Measurements from ENCODE around the gene BANP. TPM values are rescaled to one million over a fixed set of nuclear protein-coding genes. Genes with fewer than 3 reads are reported as not detected.
"Not testable (repeated sequence)": the region's sequence is repeated elsewhere in the genome, so short reads cannot be mapped to it uniquely, and the experiment has no call there.

Gene BANP
- total RNA-seq, 1 experiment from 2014 or later, result 16.7 TPM

GRCh38 chr16:88045820-88046303, 94.6 kb downstream of the BANP start:
- in situ Hi-C loops (cut with HindIII; ENCODE audit: low pct_unique_long_range_greater_than_20kb, low sequenced_read_pairs), result no loop called here
- DNase-seq (ENCODE audit: low read depth), result no peak

- no peak for DNase-seq (ENCODE audit: low read depth)
These were observed 96.2 kb downstream of the BANP start for GRCh38 chr16:88047462-88047861.

GRCh38 chr16:88048985-88049384, 97.8 kb downstream of the BANP start:
- in situ Hi-C loops (cut with HindIII; ENCODE audit: low pct_unique_long_range_greater_than_20kb, low sequenced_read_pairs), result no loop called here

More at GRCh38 chr16:88047462-88047861, 96.2 kb downstream of the BANP start:
- in situ Hi-C loops (cut with HindIII; ENCODE audit: low pct_unique_long_range_greater_than_20kb, low sequenced_read_pairs), result no loop called here

GRCh38 chr16:88049561-88050545, 98.6 kb downstream of the BANP start:
- in situ Hi-C loops (cut with HindIII; ENCODE audit: low pct_unique_long_range_greater_than_20kb, low sequenced_read_pairs), result no loop called here

More at GRCh38 chr16:88048985-88049384, 97.8 kb downstream of the BANP start:
- DNase-seq (ENCODE audit: low read depth), result no peak

GRCh38 chr16:88050952-88051660, 99.9 kb downstream of the BANP start:
- no peak for DNase-seq (ENCODE audit: low read depth)
- in situ Hi-C loops (cut with HindIII; ENCODE audit: low pct_unique_long_range_greater_than_20kb, low sequenced_read_pairs), result no loop called here

More at GRCh38 chr16:88049561-88050545, 98.6 kb downstream of the BANP start:
- DNase-seq (ENCODE audit: low read depth), result no peak

GRCh38 chr16:88052661-88053060, 101.4 kb downstream of the BANP start:
- no peak for DNase-seq (ENCODE audit: low read depth)
- in situ Hi-C loops (cut with HindIII; ENCODE audit: low pct_unique_long_range_greater_than_20kb, low sequenced_read_pairs), result no loop called here

- in situ Hi-C loops (cut with HindIII; ENCODE audit: low pct_unique_long_range_greater_than_20kb, low sequenced_read_pairs); DNase-seq (ENCODE audit: low read depth): not testable (repeated sequence)
These were observed 102.2 kb downstream of the BANP start for GRCh38 chr16:88053479-88053878.

GRCh38 chr16:88055356-88055755, 104.1 kb downstream of the BANP start:
- in situ Hi-C loops (cut with HindIII; ENCODE audit: low pct_unique_long_range_greater_than_20kb, low sequenced_read_pairs), result no loop called here

GRCh38 chr16:88056212-88056611, 105.0 kb downstream of the BANP start:
- no peak for DNase-seq (ENCODE audit: low read depth)
- in situ Hi-C loops (cut with HindIII; ENCODE audit: low pct_unique_long_range_greater_than_20kb, low sequenced_read_pairs), result no loop called here

More at GRCh38 chr16:88055356-88055755, 104.1 kb downstream of the BANP start:
- DNase-seq (ENCODE audit: low read depth), result no peak

GRCh38 chr16:88057656-88058055, 106.4 kb downstream of the BANP start:
- no peak for DNase-seq (ENCODE audit: low read depth)
- in situ Hi-C loops (cut with HindIII; ENCODE audit: low pct_unique_long_range_greater_than_20kb, low sequenced_read_pairs), result no loop called here

GRCh38 chr16:88058136-88058535, 106.9 kb downstream of the BANP start:
- in situ Hi-C loops (cut with HindIII; ENCODE audit: low pct_unique_long_range_greater_than_20kb, low sequenced_read_pairs), result no loop called here
- DNase-seq (ENCODE audit: low read depth), result no peak

- in situ Hi-C loops (cut with HindIII; ENCODE audit: low pct_unique_long_range_greater_than_20kb, low sequenced_read_pairs), result no loop called here
- DNase-seq (ENCODE audit: low read depth), result no peak
These were observed 107.6 kb downstream of the BANP start for GRCh38 chr16:88058817-88059216.

- DNase-seq (ENCODE audit: low read depth), result no peak
- in situ Hi-C loops (cut with HindIII; ENCODE audit: low pct_unique_long_range_greater_than_20kb, low sequenced_read_pairs), result no loop called here
These were observed 108.6 kb downstream of the BANP start for GRCh38 chr16:88059701-88060386.

- DNase-seq (ENCODE audit: low read depth), result no peak
- in situ Hi-C loops (cut with HindIII; ENCODE audit: low pct_unique_long_range_greater_than_20kb, low sequenced_read_pairs), result no loop called here
These were observed 109.4 kb downstream of the BANP start for GRCh38 chr16:88060524-88061219.

GRCh38 chr16:88061346-88062110, 110.3 kb downstream of the BANP start:
- in situ Hi-C loops (cut with HindIII; ENCODE audit: low pct_unique_long_range_greater_than_20kb, low sequenced_read_pairs), result no loop called here
- DNase-seq (ENCODE audit: low read depth), result no peak

- DNase-seq (ENCODE audit: low read depth), result peak; percentile 49
- in situ Hi-C loops (cut with HindIII; ENCODE audit: low pct_unique_long_range_greater_than_20kb, low sequenced_read_pairs), result no loop called here
These were observed 111.3 kb downstream of the BANP start for GRCh38 chr16:88062341-88063210.
